Measurements from ENCODE around the gene ITGA6.
"Not testable (repeated sequence)": the region's sequence is repeated elsewhere in the genome, so short reads cannot be mapped to it uniquely, and the experiment has no call there.

DNA sequence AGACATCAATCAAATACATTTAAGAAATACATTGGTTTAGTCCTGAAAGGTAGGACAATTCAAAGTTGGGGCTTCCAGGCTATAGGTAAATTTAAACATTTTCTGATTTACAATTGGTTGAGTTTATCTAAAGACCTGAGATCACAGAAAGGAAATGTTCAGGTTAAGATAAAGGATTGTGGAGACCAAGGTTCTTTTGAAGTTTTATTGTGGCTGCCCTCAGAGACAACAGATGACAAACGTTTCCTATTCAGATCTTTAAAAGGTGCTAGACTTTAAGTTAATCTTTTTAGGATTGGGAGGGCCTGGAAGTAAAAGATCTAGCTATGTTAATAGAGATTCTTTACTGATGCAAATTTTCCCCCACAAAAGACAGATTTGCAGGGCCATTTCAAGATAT, 122.4 kb downstream of the ITGA6 start:
- TF ChIP-seq POLR2A, POLR2AphosphoS5 (IDR thresholded peaks at IDR 0.05; ENCODE audit: low read depth, low read length): not testable (repeated sequence)

Data from GM12892 (cell line).